Transverse colon (tissue), 4 donors: Measurements from ENCODE around the gene MTRF1. TPM values are rescaled to one million over a fixed set of nuclear protein-coding genes. Genes with fewer than 3 reads are reported as not detected.

Experiments
- DNase-seq: peaks from one replicate; pipeline ENCODE4 v3.0.0-alpha.2; 2019
- H3K27ac ChIP-seq, 4 donors: fragments of 200-600 bp; sonication (generic); 2 replicates each; pipeline ENCODE4 v1.5.1; 2016 to 2018; ENCODE audit warnings: inconsistent platforms in 4 of 4
- H3K27me3 ChIP-seq: fragments of 200-600 bp; sonication (generic); 2 replicates; pipeline ENCODE4 v1.5.1; 2017; ENCODE audit warnings: inconsistent platforms
- H3K36me3 ChIP-seq, 4 donors: fragments of 200-600 bp; sonication (generic); 2 replicates each; pipeline ENCODE4 v1.5.1; 2017 to 2019; ENCODE audit warnings: inconsistent platforms in 4 of 4
- H3K4me1 ChIP-seq, 4 donors: fragments of 200-600 bp; sonication (generic); 2 replicates each; pipeline ENCODE4 v1.5.1; 2017 to 2020; ENCODE audit warnings: inconsistent platforms in 4 of 4
- H3K4me3 ChIP-seq, 4 donors: fragments of 200-600 bp; sonication (generic); 1 replicate in 1 of 4; 2 replicates in 3 of 4; pipeline versions ENCODE4 v1.5.1 to v1.6.1; 2017 to 2019; ENCODE audit warnings: inconsistent platforms in 4 of 4
- H3K9me3 ChIP-seq, 2 donors: fragments of 200-600 bp; sonication (generic); 2 replicates each; pipeline ENCODE4 v1.5.1; 2017 to 2019; ENCODE audit warnings: inconsistent platforms in 2 of 2
- EP300 ChIP-seq: sonication (generic); formaldehyde crosslinking; IDR thresholded peaks from one replicate; pipeline ENCODE4 v1.6.1; 2017; ENCODE audit warnings: antibody characterized with exemption, low read depth
- POLR2A ChIP-seq: fragments of 450-650 bp; IDR thresholded peaks from one replicate; pipeline ENCODE4 v1.6.1; 2016; ENCODE audit warnings: antibody characterized with exemption, mild to moderate bottlenecking, moderate library complexity
- POLR2AphosphoS5 ChIP-seq, 3 donors: sonication (generic); formaldehyde crosslinking; IDR thresholded peaks; one replicate each; pipeline ENCODE4 v1.6.1; 2016; ENCODE audit warnings: antibody characterized with exemption in 3 of 3
- WGBS, 2 donors: methylation state at CpG; one replicate each; pipeline ENCODE4 v1.1.5; 2018; ENCODE audit warnings: low coverage in 1 of 2; 5-methylcytosine and 5-hydroxymethylcytosine counted together
- in situ Hi-C, 4 donors: fragments of 200-750 bp; cut with MboI; loops; one replicate each; pipeline versions ENCODE4 v1.15.0 to v1.15.1; 2017; ENCODE audit warnings: low sequenced_read_pairs in 3 of 4, low pct_ligation_motif_present in 1 of 4, low pct_unique_long_range_greater_than_20kb in 1 of 4
- intact Hi-C: fragments of 100-400 bp; cut with DNase I; formaldehyde crosslinking; loops from one replicate; pipeline ENCODE4 v1.15.1; 2023; ENCODE audit warnings: low total_unique reads
- total RNA-seq, 4 donors: library from RNA; depleted of rRNA; stranded (reverse); fragments of >200 nt; gene quantifications; one replicate each; pipeline ENCODE4 v1.1.0, GENCODE V29; 2016
- TF ChIP-seq, protein P1 (sequence below), 5 experiments: fragments of 200-600 bp in 3 of 5; fragments of 450-650 bp in 2 of 5; sonication (generic) in 3 of 5; IDR thresholded peaks; 1 replicate in 2 of 5; 2 replicates in 3 of 5; pipeline ENCODE4 v1.5.1; 2016 to 2017; ENCODE audit warnings: antibody characterized with exemption in 5 of 5, inconsistent platforms in 3 of 5, mild to moderate bottlenecking in 2 of 5, moderate library complexity in 1 of 5

Gene MTRF1
- total RNA-seq, 4 donors from 2014 or later: 7.2 to 19.7 (median 12.7) TPM

DNA sequence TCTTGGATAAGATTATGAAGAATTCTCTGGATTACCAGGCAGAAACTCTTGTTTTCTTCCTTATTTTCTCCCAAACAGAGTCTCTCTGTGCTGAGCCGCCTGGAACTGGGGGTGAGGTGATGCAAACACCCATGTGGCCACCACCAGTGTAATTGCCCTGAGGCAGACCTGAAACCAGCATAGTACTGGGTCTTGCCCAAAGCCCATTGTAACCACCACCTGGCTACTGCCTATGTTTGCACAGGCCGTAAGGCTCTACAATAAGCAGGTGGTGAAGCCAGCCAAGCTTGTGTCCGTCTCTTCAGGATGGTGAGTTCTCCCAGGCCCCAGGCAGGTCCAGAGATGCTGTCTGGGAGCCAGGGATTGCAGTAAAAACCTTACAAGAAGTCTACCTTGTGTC, 50.1 kb downstream of the MTRF1 start:
- Histone ChIP-seq H3K4me3 (no peak overlapping the region), H3K27me3 (no peaks in the 10 kb centered on the region), H3K27ac (no peak overlapping the region), H3K36me3 (no peaks in the 10 kb centered on the region), H3K9me3 (peaks cover 0 to 8% of the 10 kb centered on the region in 2 donors), H3K4me1 (no peaks in the 10 kb centered on the region)
- intact Hi-C loops: no loop called here
- WGBS, 2 donors: 78 to 86% methylated on average over 1 to 3 of the region's 3 CpGs
- TF ChIP-seq POLR2A (no peak), POLR2AphosphoS5 (IDR thresholded peaks at IDR 0.05) (no peak), EP300 (no peak)
- TF ChIP-seq, protein P1, sequence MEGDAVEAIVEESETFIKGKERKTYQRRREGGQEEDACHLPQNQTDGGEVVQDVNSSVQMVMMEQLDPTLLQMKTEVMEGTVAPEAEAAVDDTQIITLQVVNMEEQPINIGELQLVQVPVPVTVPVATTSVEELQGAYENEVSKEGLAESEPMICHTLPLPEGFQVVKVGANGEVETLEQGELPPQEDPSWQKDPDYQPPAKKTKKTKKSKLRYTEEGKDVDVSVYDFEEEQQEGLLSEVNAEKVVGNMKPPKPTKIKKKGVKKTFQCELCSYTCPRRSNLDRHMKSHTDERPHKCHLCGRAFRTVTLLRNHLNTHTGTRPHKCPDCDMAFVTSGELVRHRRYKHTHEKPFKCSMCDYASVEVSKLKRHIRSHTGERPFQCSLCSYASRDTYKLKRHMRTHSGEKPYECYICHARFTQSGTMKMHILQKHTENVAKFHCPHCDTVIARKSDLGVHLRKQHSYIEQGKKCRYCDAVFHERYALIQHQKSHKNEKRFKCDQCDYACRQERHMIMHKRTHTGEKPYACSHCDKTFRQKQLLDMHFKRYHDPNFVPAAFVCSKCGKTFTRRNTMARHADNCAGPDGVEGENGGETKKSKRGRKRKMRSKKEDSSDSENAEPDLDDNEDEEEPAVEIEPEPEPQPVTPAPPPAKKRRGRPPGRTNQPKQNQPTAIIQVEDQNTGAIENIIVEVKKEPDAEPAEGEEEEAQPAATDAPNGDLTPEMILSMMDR (IDR thresholded peaks at IDR 0.05): no peak
- in situ Hi-C loops: no loop called here
- no peak for DNase-seq

DNA sequence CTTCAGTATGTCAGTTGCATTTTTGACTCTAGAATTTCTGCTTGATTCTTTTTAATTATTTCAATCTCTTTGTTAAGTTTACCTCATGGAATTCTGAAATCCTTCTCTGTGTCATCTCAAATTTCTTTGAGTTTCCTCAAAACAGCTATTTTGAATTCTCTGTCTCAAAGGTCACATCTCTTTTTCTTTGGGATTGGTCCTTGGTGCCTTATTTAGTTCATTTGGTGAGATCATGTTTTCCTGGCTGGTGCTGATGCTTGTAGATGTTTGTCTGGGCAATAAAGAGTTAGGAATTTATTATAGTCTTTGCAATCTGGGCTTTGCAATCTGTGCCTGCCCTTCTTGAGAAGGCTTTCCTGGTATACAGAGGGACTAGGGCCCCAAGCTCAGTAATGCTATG, 50.5 kb downstream of the MTRF1 start:
- intact Hi-C loops (no loop called here), in situ Hi-C loops (no loop called here)
- H3K27ac ChIP-seq: no peak overlapping the region
- H3K27me3 ChIP-seq: no peaks in the 10 kb centered on the region
- TF ChIP-seq POLR2AphosphoS5 (IDR thresholded peaks at IDR 0.05) (no peak), EP300 (no peak), POLR2A (no peak)
- TF ChIP-seq, protein P1 (IDR thresholded peaks at IDR 0.05): no peak
- peaks cover 0 to 8% of the 10 kb centered on the region in 2 donors for H3K9me3 ChIP-seq
- DNase-seq: no peak
- no peaks in the 10 kb centered on the region for H3K36me3 ChIP-seq
- no peaks in the 10 kb centered on the region for H3K4me1 ChIP-seq
- no peak overlapping the region for H3K4me3 ChIP-seq

DNA sequence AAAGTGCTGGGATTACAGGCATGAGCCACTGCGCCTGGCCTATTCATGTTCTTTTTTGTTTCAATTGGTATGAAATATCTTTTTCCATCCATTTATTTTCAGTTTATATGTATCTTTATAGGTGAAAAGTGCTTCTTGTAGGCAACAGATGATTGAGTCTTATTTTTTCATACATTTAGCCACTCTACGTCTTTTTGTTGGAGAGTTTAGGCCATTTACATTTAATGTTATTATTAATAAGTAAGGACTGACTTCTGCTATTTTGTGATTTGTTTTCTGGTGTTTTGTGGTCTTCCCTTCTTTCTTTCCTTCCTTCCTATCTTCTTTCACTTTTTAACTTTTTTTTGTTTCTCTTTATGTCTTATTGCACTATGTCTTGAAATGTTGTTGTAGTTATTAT, 52.3 kb downstream of the MTRF1 start:
- Histone ChIP-seq H3K4me3 (no peak overlapping the region), H3K4me1 (no peaks in the 10 kb centered on the region), H3K36me3 (no peaks in the 10 kb centered on the region), H3K9me3 (peaks cover 0 to 8% of the 10 kb centered on the region in 2 donors), H3K27ac (no peak overlapping the region), H3K27me3 (no peaks in the 10 kb centered on the region)
- 94 to 98% methylated on average over 2 of the region's 2 CpGs for WGBS, 2 donors
- no peak for TF ChIP-seq POLR2AphosphoS5 (IDR thresholded peaks at IDR 0.05)
- TF ChIP-seq, protein P1 (IDR thresholded peaks at IDR 0.05): no peak
- TF ChIP-seq EP300: no peak
- no peak for TF ChIP-seq POLR2A
- in situ Hi-C loops (no loop called here), intact Hi-C loops (no loop called here)
- DNase-seq: no peak

DNA sequence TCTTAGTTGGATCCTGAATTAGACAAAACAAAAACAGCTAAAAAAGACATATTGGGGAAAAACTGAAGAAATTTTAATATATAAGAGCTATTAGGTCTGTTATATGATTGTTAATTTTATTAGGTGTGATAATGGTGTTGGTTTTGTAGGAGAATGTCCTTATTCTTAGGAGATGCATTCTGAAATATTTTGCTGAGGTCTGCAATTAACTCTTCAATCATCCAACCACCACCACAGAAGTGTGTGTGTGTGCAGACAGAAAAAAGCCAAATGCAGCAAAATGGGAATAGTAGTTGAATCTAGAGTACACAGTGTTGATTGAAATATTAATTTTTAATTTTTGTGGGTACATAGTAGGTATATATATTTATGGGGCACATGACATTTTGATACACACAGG, 56.9 kb downstream of the MTRF1 start:
- Histone ChIP-seq H3K4me3 (no peak overlapping the region), H3K9me3 (peaks cover 0 to 7% of the 10 kb centered on the region in 2 donors), H3K4me1 (no peaks in the 10 kb centered on the region), H3K27ac (no peak overlapping the region), H3K27me3 (no peaks in the 10 kb centered on the region), H3K36me3 (no peaks in the 10 kb centered on the region)
- intact Hi-C loops: no loop called here
- DNase-seq: no peak
- in situ Hi-C loops: no loop called here
- TF ChIP-seq EP300: no peak
- no peak for TF ChIP-seq POLR2AphosphoS5 (IDR thresholded peaks at IDR 0.05)
- TF ChIP-seq POLR2A: no peak
- TF ChIP-seq, protein P1 (IDR thresholded peaks at IDR 0.05): no peak
